Measurements from ENCODE around the gene USP32. TPM values are rescaled to one million over a fixed set of nuclear protein-coding genes. Genes with fewer than 3 reads are reported as not detected.
"Not testable (repeated sequence)": the region's sequence is repeated elsewhere in the genome, so short reads cannot be mapped to it uniquely, and the experiment has no call there.

USP32 gene
- total and polyA plus RNA-seq, 2 donors (not counting 1 experiment from before 2014, with no cell fraction given) = 7.7 to 48.8 TPM

- Histone ChIP-seq H3K79me2 (ENCODE audit: control insufficient read depth, insufficient read depth, low read length) (no peaks in the 10 kb centered on the region), H3K36me3 (replicated peaks in 1 of 2; ENCODE audit: control extremely low read depth in 1 of 2, control insufficient read depth in 1 of 2, extremely low read depth in 1 of 2, insufficient read depth in 2 of 2, low read length in 1 of 2) (peaks cover 4 to 43% of the 10 kb centered on the region in 2 experiments), H3K27ac (ENCODE audit: low read length in 2 of 2) (no peak overlapping the region), H3K4me2 (replicated peaks; ENCODE audit: low read depth, low read length, poor library complexity, severe bottlenecking) (no peak overlapping the region), H3K9ac (ENCODE audit: low read length) (no peak overlapping the region), H2AFZ (ENCODE audit: insufficient read depth, low read depth, low read length, poor library complexity, severe bottlenecking) (no peak overlapping the region), H3K4me3 (ENCODE audit: control extremely low read depth in 1 of 5, extremely low read depth in 1 of 5, insufficient read depth in 1 of 5, low read depth in 2 of 5, low read length in 4 of 5) (no peak overlapping the region), H4K20me1 (ENCODE audit: control insufficient read depth, insufficient read depth, low read length, poor library complexity, severe bottlenecking) (no peaks in the 10 kb centered on the region), H3K4me1 (ENCODE audit: control insufficient read depth in 2 of 2, insufficient read depth in 2 of 2, low read length in 2 of 2) (no peaks in the 10 kb centered on the region), H3K27me3 (replicated peaks in 1 of 4; ENCODE audit: control extremely low read depth in 1 of 4, control insufficient read depth in 3 of 4, insufficient read depth in 4 of 4, low read length in 3 of 4) (no peaks in the 10 kb centered on the region), H3K9me3 (ENCODE audit: control extremely low read depth in 1 of 3, control insufficient read depth in 2 of 3, insufficient read depth in 1 of 3, low read length in 2 of 3) (no peaks in the 10 kb centered on the region)
- no peak for DNase-seq
- POLR2A ChIA-PET = no interaction called here
- no peaks in the 10 kb centered on the region for H3K4me1 Mint-ChIP-seq
- TF ChIP-seq, protein P1, sequence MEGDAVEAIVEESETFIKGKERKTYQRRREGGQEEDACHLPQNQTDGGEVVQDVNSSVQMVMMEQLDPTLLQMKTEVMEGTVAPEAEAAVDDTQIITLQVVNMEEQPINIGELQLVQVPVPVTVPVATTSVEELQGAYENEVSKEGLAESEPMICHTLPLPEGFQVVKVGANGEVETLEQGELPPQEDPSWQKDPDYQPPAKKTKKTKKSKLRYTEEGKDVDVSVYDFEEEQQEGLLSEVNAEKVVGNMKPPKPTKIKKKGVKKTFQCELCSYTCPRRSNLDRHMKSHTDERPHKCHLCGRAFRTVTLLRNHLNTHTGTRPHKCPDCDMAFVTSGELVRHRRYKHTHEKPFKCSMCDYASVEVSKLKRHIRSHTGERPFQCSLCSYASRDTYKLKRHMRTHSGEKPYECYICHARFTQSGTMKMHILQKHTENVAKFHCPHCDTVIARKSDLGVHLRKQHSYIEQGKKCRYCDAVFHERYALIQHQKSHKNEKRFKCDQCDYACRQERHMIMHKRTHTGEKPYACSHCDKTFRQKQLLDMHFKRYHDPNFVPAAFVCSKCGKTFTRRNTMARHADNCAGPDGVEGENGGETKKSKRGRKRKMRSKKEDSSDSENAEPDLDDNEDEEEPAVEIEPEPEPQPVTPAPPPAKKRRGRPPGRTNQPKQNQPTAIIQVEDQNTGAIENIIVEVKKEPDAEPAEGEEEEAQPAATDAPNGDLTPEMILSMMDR (IDR thresholded peaks at IDR 0.05) = no peak
- TF ChIP-seq EZH2 (IDR thresholded peaks at IDR 0.05; ENCODE audit: borderline replicate concordance, insufficient read depth, low read depth, low read length, poor library complexity, severe bottlenecking) = no peak
- CTCF ChIA-PET = interaction anchor here (0.5 to 0.6 kb wide), 2 partner anchors 40 to 476 kb away, joined by 3 read pairs; no protein-coding TSS in a partner anchor
- intact Hi-C loops (cut with micrococcal nuclease) = no loop called here
- H3K4me3 Mint-ChIP-seq = no peak overlapping the region
- no peaks in the 10 kb centered on the region for H3K27me3 Mint-ChIP-seq
- H3K9me3 Mint-ChIP-seq (ENCODE audit: insufficient read depth) = no peaks in the 10 kb centered on the region
- WGBS (ENCODE audit: insufficient coverage) = no CpG with 5 or more reads among the region's 1 CpG
- no peak overlapping the region for H3K27ac Mint-ChIP-seq
- ATAC-seq (ENCODE audit: low read depth) = no peak
Observed at GRCh38 chr17:60224064-60224463, 167.9 kb downstream of the USP32 start.

DNA sequence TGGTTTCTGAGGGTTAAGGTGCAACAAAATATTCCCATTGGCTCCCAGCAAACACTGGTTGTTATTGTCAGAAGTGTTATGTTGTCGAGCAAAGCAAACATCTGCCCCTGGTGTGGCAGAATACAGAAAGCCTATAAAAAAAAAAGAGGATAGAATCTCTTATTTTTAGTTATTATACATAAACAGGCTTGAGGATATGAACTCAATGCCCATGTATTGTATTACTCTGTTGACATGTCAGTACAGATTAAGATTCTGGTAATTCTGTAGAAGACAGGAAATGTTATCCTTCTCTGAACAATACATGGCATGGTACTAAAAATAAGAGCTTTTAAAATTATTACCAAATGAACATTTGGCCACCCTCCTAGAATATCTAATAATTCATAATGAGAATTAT is 168.5 kb downstream of the USP32 start:
- no CpG with 5 or more reads among the region's 1 CpG for WGBS (ENCODE audit: insufficient coverage)
- ChIA-PET CTCF (no interaction called here), POLR2A (no interaction called here)
- Histone ChIP-seq H3K27ac (ENCODE audit: low read length in 2 of 2) (no peak overlapping the region), H3K4me2 (replicated peaks; ENCODE audit: low read depth, low read length, poor library complexity, severe bottlenecking) (no peak overlapping the region), H3K27me3 (replicated peaks in 1 of 4; ENCODE audit: control extremely low read depth in 1 of 4, control insufficient read depth in 3 of 4, insufficient read depth in 4 of 4, low read length in 3 of 4) (no peaks in the 10 kb centered on the region), H4K20me1 (ENCODE audit: control insufficient read depth, insufficient read depth, low read length, poor library complexity, severe bottlenecking) (no peaks in the 10 kb centered on the region), H3K4me1 (ENCODE audit: control insufficient read depth in 2 of 2, insufficient read depth in 2 of 2, low read length in 2 of 2) (no peaks in the 10 kb centered on the region), H3K4me3 (ENCODE audit: control extremely low read depth in 1 of 5, extremely low read depth in 1 of 5, insufficient read depth in 1 of 5, low read depth in 2 of 5, low read length in 4 of 5) (no peak overlapping the region), H3K36me3 (replicated peaks in 1 of 2; ENCODE audit: control extremely low read depth in 1 of 2, control insufficient read depth in 1 of 2, extremely low read depth in 1 of 2, insufficient read depth in 2 of 2, low read length in 1 of 2) (peaks cover 4 to 45% of the 10 kb centered on the region in 2 experiments), H2AFZ (ENCODE audit: insufficient read depth, low read depth, low read length, poor library complexity, severe bottlenecking) (no peak overlapping the region), H3K9ac (ENCODE audit: low read length) (no peak overlapping the region), H3K79me2 (ENCODE audit: control insufficient read depth, insufficient read depth, low read length) (no peaks in the 10 kb centered on the region), H3K9me3 (ENCODE audit: control extremely low read depth in 1 of 3, control insufficient read depth in 2 of 3, insufficient read depth in 1 of 3, low read length in 2 of 3) (no peaks in the 10 kb centered on the region)
- intact Hi-C loops (cut with micrococcal nuclease) = no loop called here
- no peaks in the 10 kb centered on the region for H3K27me3 Mint-ChIP-seq
- H3K27ac Mint-ChIP-seq = no peak overlapping the region
- ATAC-seq (ENCODE audit: low read depth) = no peak
- H3K9me3 Mint-ChIP-seq (ENCODE audit: insufficient read depth) = no peaks in the 10 kb centered on the region
- H3K4me1 Mint-ChIP-seq = no peaks in the 10 kb centered on the region
- TF ChIP-seq, protein P1 (IDR thresholded peaks at IDR 0.05) = no peak
- no peak for TF ChIP-seq EZH2 (IDR thresholded peaks at IDR 0.05; ENCODE audit: borderline replicate concordance, insufficient read depth, low read depth, low read length, poor library complexity, severe bottlenecking)
- no peak overlapping the region for H3K4me3 Mint-ChIP-seq
- no peak for DNase-seq

GRCh38 chr17:60218774-60219173 is 173.2 kb downstream of the USP32 start:
- H3K4me2 ChIP-seq (replicated peaks; ENCODE audit: low read depth, low read length, poor library complexity, severe bottlenecking); H2AFZ ChIP-seq (ENCODE audit: insufficient read depth, low read depth, low read length, poor library complexity, severe bottlenecking); H3K9ac ChIP-seq (ENCODE audit: low read length); H3K27ac Mint-ChIP-seq; intact Hi-C loops (cut with micrococcal nuclease); H3K4me1 ChIP-seq (ENCODE audit: control insufficient read depth in 2 of 2, insufficient read depth in 2 of 2, low read length in 2 of 2); H3K79me2 ChIP-seq (ENCODE audit: control insufficient read depth, insufficient read depth, low read length); H3K4me1 Mint-ChIP-seq; H3K9me3 Mint-ChIP-seq (ENCODE audit: insufficient read depth); POLR2A ChIA-PET; H4K20me1 ChIP-seq (ENCODE audit: control insufficient read depth, insufficient read depth, low read length, poor library complexity, severe bottlenecking); H3K27me3 Mint-ChIP-seq; DNase-seq; H3K4me3 Mint-ChIP-seq; H3K4me3 ChIP-seq (ENCODE audit: control extremely low read depth in 1 of 5, extremely low read depth in 1 of 5, insufficient read depth in 1 of 5, low read depth in 2 of 5, low read length in 4 of 5); H3K27me3 ChIP-seq (replicated peaks in 1 of 4; ENCODE audit: control extremely low read depth in 1 of 4, control insufficient read depth in 3 of 4, insufficient read depth in 4 of 4, low read length in 3 of 4); CTCF ChIA-PET; H3K27ac ChIP-seq (ENCODE audit: low read length in 2 of 2); H3K9me3 ChIP-seq (ENCODE audit: control extremely low read depth in 1 of 3, control insufficient read depth in 2 of 3, insufficient read depth in 1 of 3, low read length in 2 of 3); ATAC-seq (ENCODE audit: low read depth): not testable (repeated sequence)
- no CpG with 5 or more reads among the region's 2 CpGs for WGBS (ENCODE audit: insufficient coverage)
- H3K36me3 ChIP-seq (replicated peaks in 1 of 2; ENCODE audit: control extremely low read depth in 1 of 2, control insufficient read depth in 1 of 2, extremely low read depth in 1 of 2, insufficient read depth in 2 of 2, low read length in 1 of 2) = peaks cover 4 to 26% of the 10 kb centered on the region in 2 experiments

Data from B cell (primary cell).